Stimulated activated CD4-positive, alpha-beta T cell treated with anti-CD3 and anti-CD28 coated beads, Interleukin-12 subunit alpha, Interleukin-12 subunit beta, amount 100 ng/mL, for 24 hours (primary cell): ENCODE results near the gene ATP6V1B1.

Experiments
- DNase-seq, 2 experiments: peaks; one replicate each; pipeline ENCODE4 v3.0.0-alpha.2; 2020; ENCODE audit warnings: low read depth in 2 of 2

Gene ATP6V1B1

GRCh38 chr2:70964596-70965386, 29.1 kb downstream of the ATP6V1B1 start:
- DNase-seq, result peak; percentile 53 to 79

DNA sequence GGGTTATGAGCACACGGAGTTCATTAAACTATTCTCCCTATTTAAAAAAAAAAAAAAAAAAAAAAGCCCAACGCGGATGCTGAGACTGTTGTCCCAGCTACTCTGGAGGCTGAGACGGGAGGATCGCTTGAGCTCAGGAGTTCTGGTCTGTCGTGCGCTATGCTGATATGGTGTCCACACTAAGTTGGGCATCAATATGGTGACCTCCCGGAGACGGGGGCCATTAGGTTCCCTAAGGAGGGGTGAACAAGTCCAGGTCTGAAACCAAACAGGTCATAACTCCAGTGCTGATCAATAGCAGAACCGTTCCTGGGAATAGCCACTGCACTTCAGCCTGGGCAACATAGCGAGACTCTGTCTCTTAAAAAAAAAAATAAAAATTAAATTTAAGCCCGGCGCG, 29.8 kb downstream of the ATP6V1B1 start:
- DNase-seq, result no peak

DNA sequence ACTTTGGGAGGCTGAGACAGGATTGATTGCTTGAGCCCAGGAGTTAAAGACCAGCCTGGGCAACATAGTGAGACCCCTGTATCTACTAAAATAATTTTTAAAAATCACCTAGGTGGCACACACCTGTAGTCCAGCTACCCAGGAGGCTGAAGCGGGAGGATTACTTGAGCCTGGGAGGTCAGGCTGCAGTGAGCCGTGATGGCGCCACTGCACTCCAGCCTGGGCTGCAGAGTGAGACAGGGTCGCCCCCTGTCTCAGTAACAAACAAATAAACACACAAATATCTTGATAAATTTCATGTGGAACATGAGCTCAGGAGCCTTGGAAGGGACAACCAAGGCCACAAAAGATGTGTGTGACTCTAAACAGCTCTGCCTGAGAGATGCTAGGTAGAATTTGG, 31.0 kb downstream of the ATP6V1B1 start:
- DNase-seq, result no peak

DNA sequence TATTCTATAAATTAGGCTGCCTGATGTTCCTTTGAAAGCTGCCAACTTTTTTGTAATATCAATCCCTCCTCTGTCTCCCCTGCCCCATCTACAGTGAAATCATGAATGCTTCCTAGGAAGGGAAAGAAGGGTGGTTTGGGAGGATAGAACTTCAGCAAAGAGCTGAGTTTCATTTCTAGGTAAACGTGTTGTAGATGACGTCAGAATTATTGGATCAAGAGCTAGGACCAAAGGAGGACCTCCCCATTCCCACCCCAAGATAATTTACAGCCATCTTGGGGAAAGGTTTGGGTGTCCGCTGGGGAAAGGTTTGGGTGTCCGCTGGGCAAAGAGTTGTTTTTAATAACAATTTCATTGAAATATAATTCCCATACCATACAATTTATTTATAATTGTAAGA, 31.5 kb downstream of the ATP6V1B1 start:
- DNase-seq, result no peak

- no peak for DNase-seq
Measured at GRCh38 chr2:70974592-70974991, 38.9 kb downstream of the ATP6V1B1 start.

GRCh38 chr2:70975237-70975636, 39.5 kb downstream of the ATP6V1B1 start:
- no peak for DNase-seq

DNA sequence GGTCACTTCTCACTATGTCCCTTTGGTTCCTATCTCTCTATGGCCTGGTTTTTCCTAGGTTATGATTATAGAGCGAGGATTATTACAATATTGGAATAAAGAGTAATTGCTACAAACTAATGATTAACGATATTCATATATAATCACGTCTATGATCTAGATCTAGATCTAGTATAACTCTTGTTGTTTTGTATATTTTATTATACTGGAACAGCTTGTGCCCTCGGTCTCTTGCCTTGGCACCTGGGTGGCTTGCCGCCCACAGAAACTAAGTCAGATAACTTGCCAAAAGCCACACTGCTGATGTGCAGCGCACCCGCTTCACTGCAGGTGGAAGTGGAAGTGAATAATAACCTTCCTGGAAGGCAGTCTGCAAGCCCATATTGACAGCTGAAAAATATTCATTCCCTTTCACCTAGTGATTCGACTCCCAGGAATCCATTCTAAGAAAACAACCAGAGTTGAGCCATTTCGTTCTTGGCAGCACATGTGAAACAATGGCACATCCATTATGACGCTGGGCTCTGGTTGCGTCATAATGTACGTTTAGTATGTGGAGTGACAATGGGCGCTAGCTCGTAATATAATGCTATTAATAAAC, 42.0 kb downstream of the ATP6V1B1 start:
- DNase-seq, result no peak

DNA sequence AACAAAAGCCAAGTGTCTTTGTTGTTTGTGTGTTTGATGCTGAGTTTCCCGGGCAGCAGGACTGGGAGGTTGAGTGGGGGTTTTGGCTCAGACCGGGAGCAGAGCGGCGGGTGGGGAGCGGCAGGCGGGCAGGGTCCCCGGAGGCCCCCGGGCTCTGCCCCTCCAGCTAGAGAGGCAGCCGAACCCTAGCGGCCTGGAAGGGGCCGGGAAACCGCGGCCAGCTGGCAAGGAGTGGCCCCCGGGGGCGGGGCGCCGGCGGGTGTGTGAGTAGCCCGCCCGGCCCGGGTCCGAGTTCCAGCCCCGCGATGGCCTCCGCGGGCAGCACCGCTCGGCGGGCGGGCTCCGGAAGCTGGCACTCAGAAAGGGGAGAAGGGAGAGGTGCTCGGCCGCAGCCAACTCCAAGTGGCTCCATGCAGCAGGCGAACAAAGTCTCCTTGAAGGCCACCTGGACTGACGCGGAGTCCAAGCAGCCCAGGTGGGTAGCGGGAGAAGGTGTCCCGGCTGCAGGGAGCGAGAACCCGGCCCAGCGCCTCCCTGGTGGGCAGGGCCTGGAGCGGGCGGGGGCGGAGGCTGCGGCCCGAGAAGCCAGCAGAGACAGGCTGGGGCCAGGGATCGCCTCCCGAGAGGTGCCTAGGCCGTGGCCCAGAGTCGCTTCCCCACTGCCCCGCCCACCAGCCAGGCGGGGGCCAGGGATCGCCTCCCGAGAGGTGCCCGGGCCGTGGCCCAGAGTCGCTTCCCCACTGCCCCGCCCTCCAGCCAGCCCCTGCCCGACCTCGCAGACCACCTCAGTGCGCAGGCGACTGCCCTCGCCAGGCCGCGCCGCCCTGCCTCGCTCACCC, 42.9 kb downstream of the ATP6V1B1 start, which contains the start of gene ANKRD53:
TSS of gene ANKRD53 (plus strand) at position 290 of the 839 bp plus-strand sequence. CDS start at position 306, 16 bp downstream.
- no peak for DNase-seq

DNA sequence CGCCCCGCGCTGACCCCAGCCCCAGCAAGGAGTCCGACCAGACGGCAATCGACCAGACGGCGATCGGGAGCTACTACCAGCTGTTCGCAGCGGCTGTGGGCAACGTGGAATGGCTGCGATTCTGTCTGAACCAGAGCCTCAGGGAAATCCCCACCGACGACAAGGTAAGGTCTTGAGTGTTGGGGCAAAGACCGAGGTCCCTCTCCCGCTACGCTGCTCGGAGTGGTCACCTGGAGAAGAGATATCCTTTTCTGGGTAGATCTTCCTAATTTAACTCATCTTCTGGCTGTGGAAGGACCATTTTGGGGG, 43.4 kb downstream of the ATP6V1B1 start:
- no peak for DNase-seq

DNA sequence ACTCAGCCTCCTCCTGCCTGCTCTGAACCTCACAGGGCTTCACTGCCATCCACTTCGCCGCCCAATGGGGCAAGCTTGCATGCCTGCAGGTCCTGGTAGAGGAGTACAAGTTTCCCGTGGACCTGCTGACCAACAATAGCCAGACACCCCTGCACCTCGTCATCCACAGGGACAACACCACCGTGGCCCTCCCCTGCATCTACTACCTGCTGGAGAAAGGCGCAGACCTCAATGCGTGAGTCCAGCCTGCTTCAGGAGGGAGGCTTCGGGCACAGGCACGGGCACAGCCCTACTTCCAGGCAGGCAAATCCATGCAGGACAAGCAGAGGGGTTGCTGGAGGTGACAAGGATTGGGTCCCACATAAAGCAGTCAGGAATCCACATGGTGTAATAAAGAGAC, 43.9 kb downstream of the ATP6V1B1 start:
- DNase-seq, result no peak

DNA sequence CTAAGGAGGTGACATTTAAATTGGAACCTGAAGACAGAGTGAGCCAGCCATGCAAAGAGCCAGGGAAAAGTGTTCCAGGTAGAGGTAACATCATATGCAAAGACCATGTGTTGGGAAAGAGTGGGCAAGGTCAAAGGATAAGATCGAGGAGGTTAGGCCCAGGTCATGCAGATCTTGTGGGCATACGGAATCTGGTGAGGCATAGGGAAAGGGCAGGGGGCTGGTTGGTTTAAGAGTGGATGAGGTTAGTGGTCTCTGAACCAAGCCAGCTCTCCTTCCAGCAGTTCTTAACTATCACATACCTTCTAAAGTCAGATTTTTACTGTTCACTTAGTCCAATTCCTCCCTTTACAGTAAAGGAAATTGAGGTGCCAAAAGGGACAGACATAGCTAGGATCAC, 45.7 kb downstream of the ATP6V1B1 start:
- DNase-seq, result no peak

GRCh38 chr2:70981866-70982810, 46.4 kb downstream of the ATP6V1B1 start:
- DNase-seq, result no peak

DNA sequence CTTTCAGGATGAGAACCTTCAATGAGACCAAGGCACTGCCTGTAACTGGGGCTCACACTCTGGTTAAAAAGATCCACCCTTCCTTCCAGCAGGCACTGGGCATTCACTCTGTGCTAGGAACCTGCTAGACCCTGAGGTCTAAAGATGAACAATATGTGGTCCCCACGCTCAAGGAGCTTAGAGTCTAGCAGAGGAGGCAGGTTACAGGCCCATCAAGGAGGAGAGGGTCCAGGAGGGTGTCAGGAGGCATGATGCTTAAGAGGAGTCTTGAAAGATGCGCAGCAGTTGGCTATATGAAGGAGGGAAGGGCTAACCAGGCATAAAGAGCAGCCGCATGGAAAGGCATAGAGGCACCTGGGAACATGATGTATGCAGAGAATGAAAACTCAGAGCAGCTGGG, 47.3 kb downstream of the ATP6V1B1 start:
- DNase-seq, result no peak

DNA sequence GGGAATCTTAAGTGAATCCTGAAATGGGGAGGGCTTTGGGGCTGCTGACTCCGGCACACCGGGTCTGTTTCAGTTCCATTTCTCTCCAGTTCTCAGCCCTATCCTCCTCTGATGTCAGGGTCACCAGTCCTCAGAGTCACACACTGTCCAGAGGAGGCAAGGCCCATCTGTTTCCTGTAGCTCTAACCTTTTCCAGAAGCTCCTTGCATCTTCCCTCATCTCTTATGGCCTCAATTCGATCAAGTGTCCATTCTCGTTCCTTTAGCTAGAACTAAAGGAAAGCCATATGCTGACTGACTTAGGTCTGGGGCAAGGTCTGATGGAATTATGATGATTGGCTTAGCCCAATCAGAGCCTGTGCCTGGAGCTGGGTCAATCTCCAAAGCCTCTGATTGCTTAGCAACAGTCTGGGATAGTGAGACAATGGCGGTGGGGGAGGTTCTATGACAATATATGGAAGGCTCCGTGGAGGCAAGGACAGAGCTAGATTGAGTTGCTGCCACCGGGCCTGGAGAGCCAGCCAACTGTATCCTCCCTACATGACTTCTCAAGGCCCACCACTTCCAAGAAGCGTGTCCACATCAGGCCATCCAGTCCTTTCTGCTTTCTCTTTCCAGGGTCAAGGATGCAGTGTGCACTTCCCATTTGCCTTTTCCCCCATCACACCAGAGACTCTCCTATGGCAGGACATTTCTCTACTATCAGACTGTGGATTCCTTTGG, 48.0 kb downstream of the ATP6V1B1 start:
- DNase-seq, result no peak

- DNase-seq, result no peak
Measured at GRCh38 chr2:70984228-70984575, 48.5 kb downstream of the ATP6V1B1 start.

DNA sequence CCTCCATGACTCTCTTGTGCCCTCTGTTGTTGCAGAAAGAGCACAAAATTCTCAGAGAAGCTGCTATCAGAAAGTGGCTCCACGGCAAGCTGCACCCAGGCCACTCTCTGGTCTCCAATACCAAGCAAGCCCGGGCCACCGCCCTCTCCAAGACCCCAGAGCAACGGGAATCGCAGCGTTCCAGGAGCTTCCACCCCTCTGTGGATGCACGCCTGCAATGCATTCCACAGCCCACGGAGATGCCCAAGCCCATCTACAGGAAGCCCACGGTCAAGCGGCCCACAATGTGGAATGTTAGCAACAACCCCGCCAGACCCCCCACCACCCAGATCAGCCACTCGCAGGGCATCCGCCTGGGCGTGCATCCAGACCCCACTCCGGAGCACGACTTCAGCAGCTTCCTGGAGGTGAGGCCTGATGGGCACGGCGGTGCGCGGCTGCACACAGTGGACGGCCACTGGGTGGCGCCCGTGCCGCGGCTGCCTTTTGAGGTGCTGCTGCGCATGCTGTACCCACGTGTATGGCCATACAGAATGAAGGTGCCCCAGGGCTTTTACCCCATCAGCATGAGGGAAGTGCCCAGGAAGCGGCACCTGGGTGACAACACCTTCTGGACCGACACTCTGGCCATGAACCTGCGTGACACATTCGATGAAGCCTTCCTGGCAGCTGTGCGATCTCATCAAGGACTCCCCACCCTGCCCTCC, 49.0 kb downstream of the ATP6V1B1 start:
- peak; percentile 59 to 73 for DNase-seq

DNA sequence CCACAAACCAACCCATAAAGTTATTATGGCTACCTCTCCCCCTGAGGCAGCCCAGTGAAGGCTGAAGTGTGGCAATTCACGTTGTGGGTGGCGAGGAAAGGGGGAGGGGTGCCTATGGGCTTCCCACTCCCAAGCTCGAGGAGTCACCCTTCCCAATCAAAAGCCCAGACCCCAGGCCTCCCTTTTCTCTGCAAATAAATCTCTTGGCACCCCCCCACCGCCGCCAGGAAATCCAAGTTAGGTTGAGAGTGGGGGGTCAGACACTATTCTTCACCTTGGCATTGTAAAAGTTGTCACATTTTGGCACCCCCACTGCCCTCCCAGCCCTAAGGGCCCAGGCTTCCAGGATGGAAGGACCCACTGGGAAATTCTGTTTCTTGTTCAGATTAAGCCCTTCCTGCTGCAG, 49.6 kb downstream of the ATP6V1B1 start:
- DNase-seq, result no peak

DNA sequence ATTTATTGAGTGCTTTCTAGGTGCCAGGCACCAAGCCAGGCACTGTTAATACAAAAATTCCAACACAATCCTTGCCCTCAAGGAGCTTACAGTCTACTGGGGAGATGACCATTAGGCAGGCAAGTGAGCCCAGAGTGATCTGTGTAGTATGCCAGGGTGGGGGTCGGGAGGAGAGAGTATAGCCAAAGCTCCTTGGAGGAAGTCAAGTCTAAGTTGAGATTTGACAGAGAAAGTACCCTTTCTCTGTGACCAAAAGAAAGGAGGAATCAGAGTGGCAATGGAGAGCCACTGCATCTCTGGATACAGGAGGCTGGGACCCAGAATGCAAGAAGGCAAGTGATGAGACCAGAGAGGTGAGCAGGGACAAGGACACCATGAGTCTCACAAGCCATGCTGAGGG, 50.3 kb downstream of the ATP6V1B1 start:
- DNase-seq, result no peak

GRCh38 chr2:70986499-70987189, 50.9 kb downstream of the ATP6V1B1 start:
- no peak for DNase-seq

- no peak for DNase-seq
Measured at GRCh38 chr2:70987386-70987785, 51.7 kb downstream of the ATP6V1B1 start.
